HepG2 (cell line): ENCODE data around the gene CAPN11.

Experiments used
- FOXJ3 ChIP-seq: sonication (generic); formaldehyde crosslinking; IDR thresholded peaks from 2 replicates; pipeline ENCODE4 v1.4.0; 2020; ENCODE audit warnings: missing genetic modification reagents, mild to moderate bottlenecking, borderline replicate concordance
- JUND ChIP-seq: sonication (generic); formaldehyde crosslinking; IDR thresholded peaks from 2 replicates; pipeline ENCODE4 v1.8.0; 2022; ENCODE audit warnings: mild to moderate bottlenecking, missing genetic modification reagents
- MYC ChIP-seq: sonication (generic); formaldehyde crosslinking; IDR thresholded peaks from 2 replicates; pipeline ENCODE4 v1.9.0; 2021; ENCODE audit warnings: missing genetic modification reagents, borderline replicate concordance
- NFE2 ChIP-seq: sonication (generic); formaldehyde crosslinking; IDR thresholded peaks from 2 replicates; pipeline ENCODE4 v1.4.0; 2020; ENCODE audit warnings: missing genetic modification reagents
- PHF21A ChIP-seq: sonication (generic); formaldehyde crosslinking; IDR thresholded peaks from 2 replicates; pipeline ENCODE4 v1.5.0; 2020; ENCODE audit warnings: mild to moderate bottlenecking, missing genetic modification reagents
- SMAD3 ChIP-seq: sonication (generic); formaldehyde crosslinking; IDR thresholded peaks from 2 replicates; pipeline ENCODE4 v1.4.0; 2020; ENCODE audit warnings: missing genetic modification reagents
- SMYD3 ChIP-seq: sonication (generic); formaldehyde crosslinking; IDR thresholded peaks from 2 replicates; pipeline ENCODE4 v1.8.1; 2023; ENCODE audit warnings: mild to moderate bottlenecking, missing genetic modification reagents
- SUZ12 ChIP-seq: fragments of 150-350 bp; IDR thresholded peaks from 2 replicates; pipeline ENCODE4 v1.6.1; 2014; ENCODE audit warnings: low read depth, low read length
- TAF1 ChIP-seq: sonication (generic); formaldehyde crosslinking; IDR thresholded peaks from 2 replicates; pipeline ENCODE4 v1.4.0; 2020; ENCODE audit warnings: missing genetic modification reagents
- TCF7L2 ChIP-seq: IDR thresholded peaks from 2 replicates; pipeline ENCODE4 v1.6.1; 2011; ENCODE audit warnings: mild to moderate bottlenecking, low read depth, low read length, moderate library complexity
- ZC3H4 ChIP-seq: sonication (generic); formaldehyde crosslinking; IDR thresholded peaks from 2 replicates; pipeline ENCODE4 v1.4.0; 2020; ENCODE audit warnings: missing genetic modification reagents, borderline replicate concordance
- ZNF558 ChIP-seq: sonication (generic); formaldehyde crosslinking; IDR thresholded peaks from 2 replicates; pipeline ENCODE4 v1.9.0; 2022; ENCODE audit warnings: mild to moderate bottlenecking, missing genetic modification reagents, borderline replicate concordance
- TF ChIP-seq, protein P1 (sequence below): sonication (generic); formaldehyde crosslinking; IDR thresholded peaks from 2 replicates; pipeline ENCODE4 v1.4.0; 2020; ENCODE audit warnings: mild to moderate bottlenecking, missing genetic modification reagents
- TF ChIP-seq, protein P2 (sequence below): sonication (generic); formaldehyde crosslinking; IDR thresholded peaks from 2 replicates; pipeline ENCODE4 v1.5.0; 2020; ENCODE audit warnings: mild to moderate bottlenecking, missing genetic modification reagents, moderate library complexity

DNA sequence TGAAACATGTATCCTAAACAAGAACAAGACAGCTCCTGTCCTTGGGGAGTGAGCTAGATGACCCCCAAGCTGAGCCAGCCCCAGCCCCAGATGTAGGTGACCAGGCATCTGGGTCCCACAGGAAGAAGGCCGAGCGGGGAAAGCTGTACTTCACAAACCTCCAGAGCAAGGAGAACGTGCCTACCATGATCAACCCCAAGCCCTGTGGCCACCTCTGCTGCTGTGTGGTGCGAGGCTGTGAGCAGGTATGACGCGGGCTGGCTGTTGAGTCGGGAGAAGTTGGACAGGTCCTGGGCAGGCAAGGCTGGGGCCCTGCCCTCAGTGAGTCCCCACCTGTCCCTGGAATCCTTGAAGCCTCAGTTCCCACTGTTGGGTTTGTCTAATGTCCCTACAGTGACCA, 11.4 kb upstream of the CAPN11 start:
- no peak for TF ChIP-seq ZNF558
- TF ChIP-seq, protein P1, sequence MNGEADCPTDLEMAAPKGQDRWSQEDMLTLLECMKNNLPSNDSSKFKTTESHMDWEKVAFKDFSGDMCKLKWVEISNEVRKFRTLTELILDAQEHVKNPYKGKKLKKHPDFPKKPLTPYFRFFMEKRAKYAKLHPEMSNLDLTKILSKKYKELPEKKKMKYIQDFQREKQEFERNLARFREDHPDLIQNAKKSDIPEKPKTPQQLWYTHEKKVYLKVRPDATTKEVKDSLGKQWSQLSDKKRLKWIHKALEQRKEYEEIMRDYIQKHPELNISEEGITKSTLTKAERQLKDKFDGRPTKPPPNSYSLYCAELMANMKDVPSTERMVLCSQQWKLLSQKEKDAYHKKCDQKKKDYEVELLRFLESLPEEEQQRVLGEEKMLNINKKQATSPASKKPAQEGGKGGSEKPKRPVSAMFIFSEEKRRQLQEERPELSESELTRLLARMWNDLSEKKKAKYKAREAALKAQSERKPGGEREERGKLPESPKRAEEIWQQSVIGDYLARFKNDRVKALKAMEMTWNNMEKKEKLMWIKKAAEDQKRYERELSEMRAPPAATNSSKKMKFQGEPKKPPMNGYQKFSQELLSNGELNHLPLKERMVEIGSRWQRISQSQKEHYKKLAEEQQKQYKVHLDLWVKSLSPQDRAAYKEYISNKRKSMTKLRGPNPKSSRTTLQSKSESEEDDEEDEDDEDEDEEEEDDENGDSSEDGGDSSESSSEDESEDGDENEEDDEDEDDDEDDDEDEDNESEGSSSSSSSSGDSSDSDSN (CRISPR knock-in tag) = no peak
- TF ChIP-seq ZC3H4 (CRISPR knock-in tag) = no peak
- TF ChIP-seq TCF7L2 = no peak
- no peak for TF ChIP-seq SMAD3 (CRISPR knock-in tag)
- TF ChIP-seq NFE2 (CRISPR knock-in tag) = no peak
- TF ChIP-seq JUND (CRISPR knock-in tag) = no peak
- no peak for TF ChIP-seq TAF1 (CRISPR knock-in tag)
- no peak for TF ChIP-seq PHF21A (CRISPR knock-in tag)
- TF ChIP-seq SUZ12 = no peak
- TF ChIP-seq, protein P2, sequence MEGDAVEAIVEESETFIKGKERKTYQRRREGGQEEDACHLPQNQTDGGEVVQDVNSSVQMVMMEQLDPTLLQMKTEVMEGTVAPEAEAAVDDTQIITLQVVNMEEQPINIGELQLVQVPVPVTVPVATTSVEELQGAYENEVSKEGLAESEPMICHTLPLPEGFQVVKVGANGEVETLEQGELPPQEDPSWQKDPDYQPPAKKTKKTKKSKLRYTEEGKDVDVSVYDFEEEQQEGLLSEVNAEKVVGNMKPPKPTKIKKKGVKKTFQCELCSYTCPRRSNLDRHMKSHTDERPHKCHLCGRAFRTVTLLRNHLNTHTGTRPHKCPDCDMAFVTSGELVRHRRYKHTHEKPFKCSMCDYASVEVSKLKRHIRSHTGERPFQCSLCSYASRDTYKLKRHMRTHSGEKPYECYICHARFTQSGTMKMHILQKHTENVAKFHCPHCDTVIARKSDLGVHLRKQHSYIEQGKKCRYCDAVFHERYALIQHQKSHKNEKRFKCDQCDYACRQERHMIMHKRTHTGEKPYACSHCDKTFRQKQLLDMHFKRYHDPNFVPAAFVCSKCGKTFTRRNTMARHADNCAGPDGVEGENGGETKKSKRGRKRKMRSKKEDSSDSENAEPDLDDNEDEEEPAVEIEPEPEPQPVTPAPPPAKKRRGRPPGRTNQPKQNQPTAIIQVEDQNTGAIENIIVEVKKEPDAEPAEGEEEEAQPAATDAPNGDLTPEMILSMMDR (CRISPR knock-in tag) = no peak
- no peak for TF ChIP-seq MYC (CRISPR knock-in tag)
- TF ChIP-seq SMYD3 (CRISPR knock-in tag) = no peak
- no peak for TF ChIP-seq FOXJ3
